Fibroblast of gingiva (primary cell): ENCODE data around the gene ANKRD53.
"Not testable (repeated sequence)": the region's sequence is repeated elsewhere in the genome, so short reads cannot be mapped to it uniquely, and the experiment has no call there.

Experiments
- DNase-seq: peaks from one replicate; pipeline ENCODE4 v3.0.0-alpha.2; 2011; ENCODE audit warnings: low read depth

The ANKRD53 gene

DNA sequence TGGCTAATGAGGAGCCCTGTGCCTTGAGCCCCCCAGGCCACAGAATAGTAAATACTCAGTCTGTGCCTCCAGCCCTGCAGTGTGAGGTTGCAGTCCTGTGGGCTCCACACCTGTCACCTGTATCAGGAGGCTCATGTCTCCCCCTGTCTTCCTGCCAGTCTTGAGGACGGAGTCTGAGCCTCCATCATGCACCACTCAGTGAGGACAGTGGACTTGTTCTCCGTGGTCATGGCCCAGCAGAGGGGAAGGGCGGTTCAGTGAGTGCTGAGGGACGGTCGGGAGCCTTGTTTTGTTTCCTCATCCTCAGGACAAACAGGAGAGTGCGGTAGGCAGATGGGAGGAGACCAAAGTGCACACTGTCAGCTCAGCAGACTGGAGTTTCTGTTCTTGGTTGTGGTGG, 33.4 kb downstream of the ANKRD53 start:
- DNase-seq = not testable (repeated sequence)

DNA sequence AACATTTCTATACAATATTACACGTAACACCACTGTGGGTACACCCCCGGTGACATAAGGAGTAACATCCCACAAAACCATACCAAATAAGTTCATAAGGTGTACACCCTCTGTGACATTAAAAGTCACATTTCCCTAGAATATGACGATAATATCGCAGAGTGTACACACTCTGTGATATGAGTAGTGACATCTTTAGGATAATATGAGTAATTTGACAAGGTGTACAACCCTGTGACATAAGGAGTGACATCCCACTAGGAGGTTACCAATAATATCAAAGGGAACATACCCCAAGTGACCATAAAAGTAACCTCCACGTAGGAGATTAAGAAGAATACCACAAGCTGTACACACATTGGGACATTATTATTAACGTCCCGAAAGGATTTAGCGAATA, 40.2 kb downstream of the ANKRD53 start:
- no peak for DNase-seq

DNA sequence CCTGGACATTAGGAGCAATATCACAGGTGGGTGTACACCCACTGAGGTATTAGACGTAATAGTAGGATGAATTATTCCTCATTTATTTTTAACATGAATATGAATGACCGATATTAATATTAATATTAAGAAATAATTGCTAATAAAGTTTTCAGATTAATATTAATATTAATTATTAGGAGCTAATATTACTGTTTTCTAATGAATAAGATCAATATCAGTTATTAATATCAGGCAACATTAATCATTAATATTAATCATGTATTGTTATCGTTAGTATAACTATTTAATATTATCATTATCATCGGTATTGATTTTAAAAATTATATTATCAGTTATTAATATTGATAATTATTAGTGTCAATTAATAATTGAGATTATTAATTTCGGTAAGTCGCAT, 41.6 kb downstream of the ANKRD53 start:
- not testable (repeated sequence) for DNase-seq

GRCh38 chr2:71021394-71021793, 43.0 kb downstream of the ANKRD53 start:
- not testable (repeated sequence) for DNase-seq

DNA sequence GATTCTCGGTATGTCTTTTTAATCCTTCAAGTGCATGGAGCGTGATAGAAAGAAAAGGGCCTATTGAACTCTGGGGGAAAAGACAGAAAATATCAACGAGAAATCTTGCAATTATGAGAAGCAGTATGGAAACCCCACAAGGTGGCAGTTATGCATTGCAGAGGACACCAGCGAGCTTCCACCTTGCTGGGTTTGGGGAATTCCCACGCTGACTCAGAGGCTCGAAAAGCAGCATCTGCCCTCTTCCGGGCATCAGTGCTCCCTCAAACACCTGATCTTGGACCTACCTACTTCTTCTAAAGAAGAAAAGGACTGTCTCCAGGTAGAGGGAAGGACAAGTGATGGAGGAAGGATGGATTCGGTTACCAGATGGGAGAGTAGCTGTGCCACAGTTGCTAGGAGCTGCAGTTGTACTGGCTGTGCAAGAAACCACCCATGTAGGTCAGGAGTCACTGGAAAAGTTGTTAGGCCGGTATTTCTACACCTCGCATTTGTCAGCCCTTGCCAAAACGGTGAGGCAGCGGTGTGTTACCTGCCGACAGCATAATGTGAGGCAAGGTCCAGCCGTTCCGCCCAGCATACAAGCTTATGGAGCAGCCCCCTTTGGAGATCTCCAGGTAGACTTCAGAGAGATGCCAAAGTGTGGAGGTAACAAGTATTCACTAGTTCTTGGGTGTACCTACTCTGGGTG, 45.3 kb downstream of the ANKRD53 start:
- DNase-seq = not testable (repeated sequence)
